ENCODE data around the gene ARHGEF1. TPM values are rescaled to one million over a fixed set of nuclear protein-coding genes. Genes with fewer than 3 reads are reported as not detected.

The ARHGEF1 gene, protein sequence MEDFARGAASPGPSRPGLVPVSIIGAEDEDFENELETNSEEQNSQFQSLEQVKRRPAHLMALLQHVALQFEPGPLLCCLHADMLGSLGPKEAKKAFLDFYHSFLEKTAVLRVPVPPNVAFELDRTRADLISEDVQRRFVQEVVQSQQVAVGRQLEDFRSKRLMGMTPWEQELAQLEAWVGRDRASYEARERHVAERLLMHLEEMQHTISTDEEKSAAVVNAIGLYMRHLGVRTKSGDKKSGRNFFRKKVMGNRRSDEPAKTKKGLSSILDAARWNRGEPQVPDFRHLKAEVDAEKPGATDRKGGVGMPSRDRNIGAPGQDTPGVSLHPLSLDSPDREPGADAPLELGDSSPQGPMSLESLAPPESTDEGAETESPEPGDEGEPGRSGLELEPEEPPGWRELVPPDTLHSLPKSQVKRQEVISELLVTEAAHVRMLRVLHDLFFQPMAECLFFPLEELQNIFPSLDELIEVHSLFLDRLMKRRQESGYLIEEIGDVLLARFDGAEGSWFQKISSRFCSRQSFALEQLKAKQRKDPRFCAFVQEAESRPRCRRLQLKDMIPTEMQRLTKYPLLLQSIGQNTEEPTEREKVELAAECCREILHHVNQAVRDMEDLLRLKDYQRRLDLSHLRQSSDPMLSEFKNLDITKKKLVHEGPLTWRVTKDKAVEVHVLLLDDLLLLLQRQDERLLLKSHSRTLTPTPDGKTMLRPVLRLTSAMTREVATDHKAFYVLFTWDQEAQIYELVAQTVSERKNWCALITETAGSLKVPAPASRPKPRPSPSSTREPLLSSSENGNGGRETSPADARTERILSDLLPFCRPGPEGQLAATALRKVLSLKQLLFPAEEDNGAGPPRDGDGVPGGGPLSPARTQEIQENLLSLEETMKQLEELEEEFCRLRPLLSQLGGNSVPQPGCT
- 38.1 and 53.3 TPM in 2 replicates for total RNA-seq

DNA sequence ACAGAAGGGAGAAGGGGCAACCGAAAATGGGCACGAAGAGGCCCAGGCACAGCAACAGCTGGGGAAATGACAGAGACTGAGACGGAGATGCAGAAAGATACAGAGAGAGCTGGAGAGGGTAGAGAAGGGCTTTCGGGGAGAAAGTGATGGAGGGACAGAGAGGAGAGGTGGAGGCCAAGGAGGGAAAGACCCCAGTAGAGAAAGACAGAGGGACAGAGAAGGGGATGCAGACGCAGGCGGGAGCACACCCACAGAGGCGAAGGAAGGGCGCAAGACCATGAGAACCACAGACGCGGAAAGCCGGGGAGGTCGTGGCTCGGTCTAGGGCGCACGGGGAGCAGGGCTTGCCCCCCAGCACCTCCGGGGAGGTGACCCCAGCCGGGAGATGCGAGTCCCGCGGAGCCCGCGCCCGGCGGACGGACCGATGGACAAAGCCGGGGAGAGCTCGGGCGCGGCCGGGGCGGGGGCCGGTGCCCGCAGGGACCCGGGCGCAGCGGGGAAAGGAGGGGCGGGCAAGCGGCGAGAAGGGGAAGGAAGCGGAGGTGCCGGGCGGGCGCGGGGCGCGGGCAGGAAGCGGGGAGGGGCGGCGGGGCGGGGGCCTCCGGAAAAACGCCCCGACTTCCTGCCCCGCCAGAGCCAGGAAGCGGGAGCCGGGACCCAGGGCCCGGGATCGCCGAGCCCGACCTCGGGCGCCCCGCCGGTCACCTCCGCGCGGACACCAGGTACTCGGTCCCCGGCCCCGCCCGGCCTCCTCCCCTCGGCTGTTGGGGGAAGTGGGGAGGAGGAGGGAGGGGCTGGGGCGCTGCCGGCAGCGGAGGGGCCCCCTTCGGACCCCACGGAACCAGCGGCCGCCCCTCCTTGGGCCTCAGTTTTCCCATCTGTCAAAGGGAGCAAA, at the start of gene ARHGEF1:
Gene ARHGEF1 (plus strand): TSS at position 617 of the 895 bp plus-strand sequence. CDS start 4,899 bp downstream, outside the sequence.

DNA sequence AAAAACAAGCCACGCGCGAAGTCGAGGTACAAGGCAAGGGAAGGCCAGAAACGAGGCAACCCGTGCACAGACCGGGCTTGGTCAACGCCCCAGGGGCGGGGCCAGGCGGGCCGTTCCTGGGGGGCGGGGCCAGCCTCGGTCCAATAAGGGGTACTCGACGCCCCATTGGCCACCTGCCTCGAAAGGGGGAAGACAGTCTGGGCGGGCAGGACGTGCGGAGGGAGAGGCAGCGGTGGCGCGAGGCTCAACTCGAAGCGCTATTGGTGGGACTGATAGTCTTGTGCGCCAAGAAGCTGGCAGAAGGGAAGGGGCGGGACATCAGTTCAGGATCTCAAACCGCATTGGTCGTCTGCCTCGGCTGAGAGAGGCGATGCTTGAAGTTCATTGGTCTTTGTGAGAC, 38.4 kb upstream of the ARHGEF1 start, which contains the start of gene LYPD4:
Gene LYPD4 (minus strand): TSS at position 83 of the 400 bp plus-strand sequence. CDS start 5,398 bp downstream, outside the sequence.

DNA sequence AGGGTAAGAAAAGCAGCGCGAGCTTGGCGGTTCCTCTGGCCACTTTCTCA, 38.2 kb upstream of the ARHGEF1 start, which contains the start of gene DMRTC2:
Gene DMRTC2 (plus strand): TSS at position 42 of the 50 bp plus-strand sequence. CDS start 2,387 bp downstream, outside the sequence.

DNA sequence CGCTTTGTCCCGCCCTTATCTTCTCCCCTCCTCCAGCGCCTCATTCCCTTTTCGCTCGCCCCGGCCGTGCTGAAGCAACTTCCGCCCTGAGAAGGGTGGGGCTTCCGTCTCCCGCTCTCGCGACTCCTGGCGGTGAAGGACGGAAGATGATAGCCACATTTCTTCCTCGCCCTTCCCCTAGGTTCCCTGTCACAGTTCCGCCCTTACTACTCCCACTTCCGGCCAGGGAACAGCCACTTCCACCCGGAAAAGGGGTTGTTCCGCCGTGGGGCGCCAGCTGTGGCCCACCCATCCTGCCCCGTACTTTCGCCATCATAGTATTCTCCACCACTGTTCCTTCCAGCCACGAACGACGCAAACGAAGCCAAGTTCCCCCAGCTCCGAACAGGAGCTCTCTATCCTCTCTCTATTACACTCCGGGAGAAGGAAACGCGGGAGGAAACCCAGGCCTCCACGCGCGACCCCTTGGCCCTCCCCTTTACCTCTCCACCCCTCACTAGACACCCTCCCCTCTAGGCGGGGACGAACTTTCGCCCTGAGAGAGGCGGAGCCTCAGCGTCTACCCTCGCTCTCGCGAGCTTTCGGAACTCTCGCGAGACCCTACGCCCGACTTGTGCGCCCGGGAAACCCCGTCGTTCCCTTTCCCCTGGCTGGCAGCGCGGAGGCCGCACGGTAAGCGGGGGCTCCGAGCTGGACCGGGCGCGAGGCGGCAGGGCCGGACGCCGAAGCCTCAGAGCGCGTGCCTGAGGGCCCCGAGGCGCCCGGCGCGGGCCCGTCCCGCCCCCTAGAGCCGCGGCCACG, 23.2 kb upstream of the ARHGEF1 start, which contains the start of gene RPS19:
Gene RPS19 (plus strand): TSS at position 638 of the 801 bp plus-strand sequence. CDS start 520 bp downstream, outside the sequence.

DNA sequence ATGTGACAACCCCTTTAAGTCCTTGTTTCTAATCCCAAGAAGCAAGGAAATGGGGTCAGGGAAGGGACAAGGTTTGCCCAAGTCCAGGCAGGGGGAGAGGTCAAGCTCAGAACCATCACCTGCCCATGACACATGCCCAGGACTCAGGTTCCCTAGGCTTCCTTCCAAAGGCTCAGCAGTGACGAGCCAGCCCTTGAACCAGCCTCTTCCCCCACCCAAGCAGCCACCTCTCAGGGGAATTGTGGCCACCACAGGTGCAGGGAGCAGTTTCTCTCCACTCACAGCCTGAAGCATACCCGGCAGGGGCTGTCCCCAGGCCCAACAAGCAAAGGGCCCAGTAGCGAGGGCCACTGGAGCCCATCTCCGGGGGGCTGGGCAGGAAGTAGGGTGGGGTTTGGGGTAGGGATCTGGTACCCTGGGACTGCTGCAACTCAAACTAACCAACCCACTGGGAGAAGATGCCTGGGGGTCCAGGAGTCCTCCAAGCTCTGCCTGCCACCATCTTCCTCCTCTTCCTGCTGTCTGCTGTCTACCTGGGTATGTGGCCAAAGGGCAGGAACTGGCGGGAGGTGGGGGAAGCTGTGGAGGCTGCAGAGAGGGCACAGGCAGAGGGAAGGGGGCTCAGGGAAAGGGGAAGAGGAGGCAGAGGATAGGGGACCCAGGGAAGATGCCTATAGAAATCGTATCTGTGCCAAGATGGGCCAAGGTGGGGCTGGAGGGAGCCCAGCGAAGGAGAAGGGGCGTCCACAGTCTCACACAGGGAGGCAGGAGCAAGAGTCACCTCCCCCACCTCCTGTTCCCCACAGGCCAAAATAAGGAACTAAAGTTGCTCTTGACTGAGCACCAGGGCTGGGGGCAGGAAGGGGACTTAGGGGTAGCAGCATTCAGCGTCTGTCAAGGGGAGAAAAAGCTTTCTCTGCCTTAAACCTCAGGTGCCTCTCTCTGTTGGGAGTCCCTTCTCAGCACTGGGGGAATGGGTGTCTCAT, 5.8 kb upstream of the ARHGEF1 start, which contains the start of gene CD79A:
Gene CD79A (plus strand): TSS at position 433 of the 986 bp plus-strand sequence. CDS start 26 bp downstream, at position 459.

DNA sequence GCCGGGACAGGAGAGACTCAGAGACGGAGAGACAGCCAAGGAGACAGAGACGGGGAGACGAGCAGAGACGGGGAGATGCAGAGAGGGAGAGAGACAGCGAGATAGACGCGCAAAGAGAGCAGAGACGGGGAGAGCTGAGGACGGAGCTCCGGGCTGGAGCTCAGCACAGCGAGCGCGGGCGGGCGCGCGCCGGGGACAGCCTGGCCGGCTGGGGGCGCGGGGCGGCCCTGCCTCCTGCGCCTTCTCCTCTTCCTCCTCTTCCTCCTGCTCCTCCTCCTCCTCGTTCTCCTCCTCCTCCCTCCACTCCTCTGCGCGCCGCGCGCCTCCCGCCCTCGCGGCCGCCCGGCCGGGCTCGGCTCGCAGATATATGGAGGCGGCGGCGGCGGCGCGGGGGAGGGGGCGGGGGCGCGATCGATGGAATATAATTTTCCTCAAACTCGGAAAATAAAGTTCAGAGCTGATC, 45.3 kb downstream of the ARHGEF1 start, which contains the start of gene ERFL:
Gene ERFL (minus strand): TSS at position 229 of the 463 bp plus-strand sequence. CDS start 15,530 bp downstream, outside the sequence.

Other genes starting within 250 kb of the ARHGEF1 start
- gene CEACAM7, start 194.9 kb upstream of the ARHGEF1 start, total RNA-seq, result not detected in 2 replicates
- not detected in 2 replicates for gene CEACAM5, start 174.6 kb upstream of the ARHGEF1 start, total RNA-seq
- not detected in 2 replicates for gene CEACAM6, start 127.7 kb upstream of the ARHGEF1 start, total RNA-seq
- not detected in 2 replicates for gene CEACAM3, start 86.6 kb upstream of the ARHGEF1 start, total RNA-seq
- gene LYPD4, start 38.5 kb upstream of the ARHGEF1 start, total RNA-seq, result not detected in 2 replicates
- not detected in 2 replicates for gene DMRTC2, start 38.1 kb upstream of the ARHGEF1 start, total RNA-seq
- 2,273 and 2,973 TPM in 2 replicates for gene RPS19, start 22.9 kb upstream of the ARHGEF1 start, total RNA-seq
- gene CD79A, start 5.9 kb upstream of the ARHGEF1 start, total RNA-seq, result 0.35 TPM in 1 of 2 replicates, not detected in the other
- 0.23 and 0.77 TPM in 2 replicates for gene ERFL, start 45.3 kb downstream of the ARHGEF1 start, total RNA-seq
- 305 and 454 TPM in 2 replicates for gene RABAC1, start 76.1 kb downstream of the ARHGEF1 start, total RNA-seq
- 0.34 TPM in 1 of 2 replicates, not detected in the other for gene ATP1A3, start 111.0 kb downstream of the ARHGEF1 start, total RNA-seq
- gene GRIK5, start 187.0 kb downstream of the ARHGEF1 start, total RNA-seq, result 0.77 TPM in 1 of 2 replicates, not detected in the other
- 12.5 and 20.0 TPM in 2 replicates for gene ZNF574, start 193.0 kb downstream of the ARHGEF1 start, total RNA-seq
- gene POU2F2, start 249.3 kb downstream of the ARHGEF1 start, total RNA-seq, result not detected in 2 replicates